ENCODE results near the gene TBC1D22A.

DNA sequence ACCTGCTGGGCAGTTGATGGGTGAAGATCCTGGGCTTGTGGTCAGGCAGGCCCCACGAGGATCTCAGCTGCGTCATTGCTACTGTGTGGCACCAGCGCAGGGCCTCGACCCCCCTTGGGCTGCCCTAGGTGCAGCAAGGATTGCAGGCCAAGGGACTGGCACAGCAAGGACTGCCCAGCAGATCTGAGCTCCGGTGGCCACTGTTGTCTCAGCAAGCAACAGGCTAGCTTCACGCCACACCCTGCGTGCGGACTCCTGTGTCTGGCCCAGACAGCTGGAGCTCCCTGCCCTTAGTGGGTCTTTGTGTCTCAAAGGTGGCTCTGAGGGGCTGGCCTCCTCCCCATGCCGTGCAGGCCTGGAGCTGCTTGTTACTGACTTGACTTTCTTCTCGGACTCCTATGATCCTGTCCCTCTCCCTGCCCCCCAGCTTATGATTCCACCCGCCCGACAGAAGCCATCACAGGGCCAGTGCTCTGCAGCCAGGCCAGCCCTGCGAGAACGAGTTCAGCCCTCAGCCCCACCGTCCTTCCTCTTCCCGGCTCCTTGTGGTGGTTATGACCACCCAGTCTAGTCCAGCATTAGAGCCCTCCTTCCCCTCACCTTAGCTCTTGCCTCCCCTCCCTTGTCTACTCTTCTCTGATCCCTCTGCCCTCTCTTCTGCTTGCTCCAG is 295.6 kb downstream of the TBC1D22A start:
- TF ChIP-seq EZH2 (IDR thresholded peaks at IDR 0.05; ENCODE audit: borderline replicate concordance, low read length): no peak
- TF ChIP-seq, protein P1, sequence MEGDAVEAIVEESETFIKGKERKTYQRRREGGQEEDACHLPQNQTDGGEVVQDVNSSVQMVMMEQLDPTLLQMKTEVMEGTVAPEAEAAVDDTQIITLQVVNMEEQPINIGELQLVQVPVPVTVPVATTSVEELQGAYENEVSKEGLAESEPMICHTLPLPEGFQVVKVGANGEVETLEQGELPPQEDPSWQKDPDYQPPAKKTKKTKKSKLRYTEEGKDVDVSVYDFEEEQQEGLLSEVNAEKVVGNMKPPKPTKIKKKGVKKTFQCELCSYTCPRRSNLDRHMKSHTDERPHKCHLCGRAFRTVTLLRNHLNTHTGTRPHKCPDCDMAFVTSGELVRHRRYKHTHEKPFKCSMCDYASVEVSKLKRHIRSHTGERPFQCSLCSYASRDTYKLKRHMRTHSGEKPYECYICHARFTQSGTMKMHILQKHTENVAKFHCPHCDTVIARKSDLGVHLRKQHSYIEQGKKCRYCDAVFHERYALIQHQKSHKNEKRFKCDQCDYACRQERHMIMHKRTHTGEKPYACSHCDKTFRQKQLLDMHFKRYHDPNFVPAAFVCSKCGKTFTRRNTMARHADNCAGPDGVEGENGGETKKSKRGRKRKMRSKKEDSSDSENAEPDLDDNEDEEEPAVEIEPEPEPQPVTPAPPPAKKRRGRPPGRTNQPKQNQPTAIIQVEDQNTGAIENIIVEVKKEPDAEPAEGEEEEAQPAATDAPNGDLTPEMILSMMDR (IDR thresholded peaks at IDR 0.05; ENCODE audit: low read length): no peak
